CD4-positive, alpha-beta T cell (primary cell): Measurements from ENCODE around the gene LBHD2. TPM values are rescaled to one million over a fixed set of nuclear protein-coding genes. Genes with fewer than 3 reads are reported as not detected.

Experiments used
- ATAC-seq: fragments of 200-7000 bp; cut with Tn5 transposase; one replicate; pipeline ENCODE4 v1.10.0; 2022; ENCODE audit warnings: mild to moderate bottlenecking; ENCODE audit not compliant: poor library complexity
- CTCF ChIA-PET: fragments of 350-600 bp; sonication (Branson Sonifier 250); formaldehyde crosslinking; loops from one replicate; lab custom pipeline; 2021; ENCODE audit warnings: antibody characterized with exemption, inconsistent platforms; lab: Charles Lee
- POLR2A ChIA-PET: fragments of 350-600 bp; sonication (Branson Sonifier 250); formaldehyde crosslinking; loops from one replicate; lab custom pipeline; 2021; ENCODE audit warnings: antibody characterized with exemption, inconsistent platforms; lab: Charles Lee
- DNase-seq, 14 experiments: peaks; one replicate each; pipeline ENCODE4 v3.0.0-alpha.2; 2013 to 2020; ENCODE audit warnings: mixed read lengths in 2 of 14
- H3K27ac ChIP-seq, 2 donors: one replicate each; pipeline versions ENCODE4 v1.5.1 to v1.7.0; 2013; ENCODE audit warnings: low read length in 2 of 2, low read depth in 1 of 2, mild to moderate bottlenecking in 1 of 2
- H3K27me3 ChIP-seq, 2 experiments: 1 replicate in 1 of 2; 2 replicates in 1 of 2; pipeline versions ENCODE4 v1.6.1 to v1.7.0; 2013; ENCODE audit warnings: low read length in 2 of 2, control low read depth in 1 of 2, mild to moderate bottlenecking in 1 of 2, moderate library complexity in 1 of 2; ENCODE audit not compliant: insufficient read depth in 2 of 2, control insufficient read depth in 1 of 2
- H3K36me3 ChIP-seq: one replicate; pipeline ENCODE4 v1.6.1; 2013; ENCODE audit warnings: low read length, control low read depth; ENCODE audit not compliant: insufficient read depth
- H3K4me1 ChIP-seq: one replicate; pipeline ENCODE4 v1.6.1; 2013; ENCODE audit warnings: low read length, control low read depth; ENCODE audit not compliant: insufficient read depth
- H3K4me3 ChIP-seq: one replicate; pipeline ENCODE4 v1.5.1; 2013; ENCODE audit warnings: mild to moderate bottlenecking, low read length, moderate library complexity
- H3K9me3 ChIP-seq, 2 experiments: 1 replicate in 1 of 2; 2 replicates in 1 of 2; pipeline versions ENCODE4 v1.6.1 to v1.7.0; 2013; ENCODE audit warnings: low read length in 2 of 2, mild to moderate bottlenecking in 2 of 2, control low read depth in 1 of 2, moderate library complexity in 1 of 2; ENCODE audit not compliant: control insufficient read depth in 1 of 2, insufficient read depth in 1 of 2
- H3K27ac Mint-ChIP-seq: one replicate; pipeline ENCODE4 v1.8.0; 2020; ENCODE audit warnings: mixed read lengths
- H3K27me3 Mint-ChIP-seq: one replicate; pipeline ENCODE4 v1.8.0; 2021; ENCODE audit warnings: mixed read lengths
- H3K36me3 Mint-ChIP-seq: one replicate; pipeline ENCODE4 v1.8.0; 2021; ENCODE audit warnings: low read depth, mixed read lengths
- H3K4me1 Mint-ChIP-seq: one replicate; pipeline ENCODE4 v1.8.0; 2021; ENCODE audit warnings: low read depth, mixed read lengths
- H3K4me3 Mint-ChIP-seq: one replicate; pipeline ENCODE4 v1.8.0; 2020; ENCODE audit warnings: mild to moderate bottlenecking, mixed read lengths
- H3K9me3 Mint-ChIP-seq: one replicate; pipeline ENCODE4 v1.8.0; 2020; ENCODE audit warnings: mixed read lengths
- intact Hi-C, 2 experiments: fragments of 100-400 bp; cut with DNase I in 1 of 2; cut with micrococcal nuclease in 1 of 2; formaldehyde crosslinking; loops; one replicate each; pipeline versions ENCODE4 v1.15.1 to v1.9.0; 2023 to 2025; cut with DNase I, micrococcal nuclease
- total RNA-seq, 174 experiments: library from RNA in 2 of 174; stranded (reverse) in 2 of 174; gene quantifications; one replicate each; pipeline ENCODE4 v1.2.3 and lab custom pipeline; 2021 to 2026
- TF ChIP-seq, protein P1 (sequence below): fragments of 200-600 bp; IDR thresholded peaks from one replicate; pipeline ENCODE4 v1.8.0; 2022; ENCODE audit warnings: antibody characterized with exemption, mild to moderate bottlenecking

Gene LBHD2
- total RNA-seq, 2 experiments from 2014 or later = not detected

GRCh38 chr14:103127356-103127755 is 43.3 kb downstream of the LBHD2 start:
- Histone ChIP-seq H3K27ac (no peak overlapping the region), H3K4me1 (peaks cover 19% of the 10 kb centered on the region), H3K27me3 (peaks cover 21% of the 10 kb centered on the region in 2 experiments), H3K4me3 (no peak overlapping the region), H3K36me3 (no peaks in the 10 kb centered on the region), H3K9me3 (peaks cover 0 to 10% of the 10 kb centered on the region in 2 experiments)
- no peak overlapping the region for H3K27ac Mint-ChIP-seq
- POLR2A ChIA-PET = no interaction called here
- DNase-seq (no peak), ATAC-seq (no peak)
- CTCF ChIA-PET = no interaction called here
- intact Hi-C loops = no loop called here
- H3K9me3 Mint-ChIP-seq = no peaks in the 10 kb centered on the region
- H3K4me3 Mint-ChIP-seq = no peak overlapping the region
- H3K27me3 Mint-ChIP-seq = peaks cover 15% of the 10 kb centered on the region
- H3K36me3 Mint-ChIP-seq = no peaks in the 10 kb centered on the region
- H3K4me1 Mint-ChIP-seq = no peaks in the 10 kb centered on the region
- TF ChIP-seq, protein P1, sequence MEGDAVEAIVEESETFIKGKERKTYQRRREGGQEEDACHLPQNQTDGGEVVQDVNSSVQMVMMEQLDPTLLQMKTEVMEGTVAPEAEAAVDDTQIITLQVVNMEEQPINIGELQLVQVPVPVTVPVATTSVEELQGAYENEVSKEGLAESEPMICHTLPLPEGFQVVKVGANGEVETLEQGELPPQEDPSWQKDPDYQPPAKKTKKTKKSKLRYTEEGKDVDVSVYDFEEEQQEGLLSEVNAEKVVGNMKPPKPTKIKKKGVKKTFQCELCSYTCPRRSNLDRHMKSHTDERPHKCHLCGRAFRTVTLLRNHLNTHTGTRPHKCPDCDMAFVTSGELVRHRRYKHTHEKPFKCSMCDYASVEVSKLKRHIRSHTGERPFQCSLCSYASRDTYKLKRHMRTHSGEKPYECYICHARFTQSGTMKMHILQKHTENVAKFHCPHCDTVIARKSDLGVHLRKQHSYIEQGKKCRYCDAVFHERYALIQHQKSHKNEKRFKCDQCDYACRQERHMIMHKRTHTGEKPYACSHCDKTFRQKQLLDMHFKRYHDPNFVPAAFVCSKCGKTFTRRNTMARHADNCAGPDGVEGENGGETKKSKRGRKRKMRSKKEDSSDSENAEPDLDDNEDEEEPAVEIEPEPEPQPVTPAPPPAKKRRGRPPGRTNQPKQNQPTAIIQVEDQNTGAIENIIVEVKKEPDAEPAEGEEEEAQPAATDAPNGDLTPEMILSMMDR = no peak

DNA sequence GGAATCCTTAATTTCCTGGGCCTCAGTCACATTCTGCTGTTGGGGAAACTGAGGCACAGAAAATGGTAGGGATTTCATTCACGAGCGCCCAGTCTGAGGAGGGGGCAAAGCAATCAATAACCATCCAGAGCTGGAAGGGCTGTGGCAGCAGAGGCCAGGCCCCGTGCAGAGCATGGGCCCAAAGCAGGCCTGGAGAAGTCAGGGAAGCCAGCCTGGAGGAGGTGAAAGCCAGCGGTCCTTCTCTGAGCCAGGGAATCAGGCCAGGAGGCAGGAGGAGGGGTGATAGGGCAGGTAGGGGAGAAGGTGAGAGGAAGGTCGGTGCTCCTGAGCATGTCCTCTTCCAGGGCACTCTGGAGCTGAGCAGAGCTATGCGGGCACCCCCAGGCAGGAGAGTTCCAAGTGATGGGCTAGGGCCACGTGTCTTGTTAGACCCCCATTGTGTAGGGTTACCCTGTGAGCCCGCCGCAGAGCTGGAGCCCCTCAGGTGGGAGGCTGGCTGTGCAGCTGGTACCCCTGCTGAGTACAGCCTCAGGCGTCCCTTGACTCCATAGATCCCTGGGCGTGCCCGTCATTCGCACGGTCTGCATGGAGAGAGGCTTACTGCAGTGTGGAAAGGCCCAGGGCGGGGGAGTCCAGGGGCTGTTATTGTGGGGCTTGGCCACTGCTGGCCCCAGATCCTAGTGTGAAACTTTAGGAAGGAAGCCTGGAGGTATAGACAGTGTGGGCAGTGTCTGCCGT is 44.0 kb downstream of the LBHD2 start:
- Mint-ChIP-seq H3K4me1 (no peaks in the 10 kb centered on the region), H3K27me3 (peaks cover 15% of the 10 kb centered on the region), H3K4me3 (no peak overlapping the region), H3K27ac (no peak overlapping the region), H3K9me3 (no peaks in the 10 kb centered on the region), H3K36me3 (no peaks in the 10 kb centered on the region)
- TF ChIP-seq, protein P1 = no peak
- DNase-seq (no peak), ATAC-seq (no peak)
- no peak overlapping the region for H3K4me3 ChIP-seq
- H3K27ac ChIP-seq = no peak overlapping the region
- H3K27me3 ChIP-seq = peaks cover 14 to 15% of the 10 kb centered on the region in 2 experiments
- CTCF ChIA-PET = no interaction called here
- H3K36me3 ChIP-seq = no peaks in the 10 kb centered on the region
- intact Hi-C loops = no loop called here
- peaks cover 0 to 6% of the 10 kb centered on the region in 2 experiments for H3K9me3 ChIP-seq
- H3K4me1 ChIP-seq = peaks cover 13% of the 10 kb centered on the region
- POLR2A ChIA-PET = no interaction called here

DNA sequence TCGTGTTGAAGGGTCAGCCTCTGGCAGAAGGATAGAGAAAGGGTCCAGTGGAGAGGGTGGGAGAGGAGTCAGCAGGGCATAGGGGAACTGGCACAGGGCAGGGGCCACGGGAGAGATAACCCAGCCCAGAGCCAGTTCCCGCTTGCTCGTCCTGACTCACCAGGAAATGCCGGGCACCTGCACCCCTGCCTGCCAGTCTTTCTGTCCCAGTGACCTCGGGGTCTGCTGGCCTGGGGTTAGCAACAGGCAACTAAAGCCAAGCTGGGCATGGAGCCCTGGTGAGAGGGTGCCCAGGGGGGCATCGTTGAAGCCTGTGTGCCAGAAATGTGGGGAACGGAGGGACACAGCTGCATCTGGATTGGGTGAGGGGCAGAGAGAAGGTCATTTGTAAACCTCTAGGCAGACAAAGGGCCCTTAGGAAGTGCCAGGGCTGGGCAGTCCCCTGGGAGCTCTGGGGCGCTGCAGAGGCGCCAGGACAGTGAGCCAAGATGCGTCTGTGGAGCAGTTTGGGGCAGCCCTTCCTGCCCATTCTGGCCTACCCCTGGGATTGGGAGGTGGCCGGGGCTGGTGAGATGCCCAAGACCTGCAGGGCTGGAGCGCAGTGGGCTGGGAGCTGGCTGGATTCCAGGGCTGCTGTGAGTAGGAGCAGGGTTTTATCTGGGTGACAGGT is 44.8 kb downstream of the LBHD2 start:
- DNase-seq = no peak
- Mint-ChIP-seq H3K36me3 (no peaks in the 10 kb centered on the region), H3K27ac (no peak overlapping the region), H3K27me3 (peaks cover 15% of the 10 kb centered on the region), H3K4me3 (no peak overlapping the region), H3K4me1 (no peaks in the 10 kb centered on the region), H3K9me3 (no peaks in the 10 kb centered on the region)
- POLR2A ChIA-PET = no interaction called here
- CTCF ChIA-PET = no interaction called here
- ATAC-seq = no peak
- Histone ChIP-seq H3K27me3 (peaks cover 9 to 11% of the 10 kb centered on the region in 2 experiments), H3K4me1 (peaks cover 7% of the 10 kb centered on the region), H3K36me3 (no peaks in the 10 kb centered on the region), H3K4me3 (no peak overlapping the region), H3K9me3 (peaks cover 0 to 4% of the 10 kb centered on the region in 2 experiments), H3K27ac (no peak overlapping the region)
- TF ChIP-seq, protein P1 = no peak
- intact Hi-C loops = no loop called here
